ENCODE results near the gene SERP1. TPM values are rescaled to one million over a fixed set of nuclear protein-coding genes. Genes with fewer than 3 reads are reported as not detected.

The SERP1 gene
- total RNA-seq, 2 donors from 2014 or later, result 78.4 to 81.8 TPM

GRCh38 chr3:150543128-150543527, 3.2 kb downstream of the SERP1 start:
- peaks cover 16% of the 10 kb centered on the region for H3K36me3 Mint-ChIP-seq (ENCODE audit: low read depth)
- no peak overlapping the region for H3K27ac ChIP-seq (ENCODE audit: low read depth, low read length)
- no peaks in the 10 kb centered on the region for H3K9me3 ChIP-seq (ENCODE audit: control insufficient read depth, low read length)
- 89 to 90% methylated on average over 3 of the region's 3 CpGs for WGBS, 2 experiments (ENCODE audit: insufficient coverage in 1 of 2, insufficient read length in 1 of 2)
- no peak for DNase-seq
- H3K4me3 Mint-ChIP-seq, result no peak overlapping the region
- peaks cover 19% of the 10 kb centered on the region for H3K4me1 Mint-ChIP-seq
- H3K9me3 Mint-ChIP-seq, result no peaks in the 10 kb centered on the region
- no peaks in the 10 kb centered on the region for H3K27me3 Mint-ChIP-seq (ENCODE audit: insufficient read depth)
- peaks cover 38% of the 10 kb centered on the region for H3K36me3 ChIP-seq (ENCODE audit: control insufficient read depth, insufficient read depth, low read length)
- H3K4me1 ChIP-seq (ENCODE audit: control insufficient read depth, insufficient read depth, low read length), result no peaks in the 10 kb centered on the region
- H3K27ac Mint-ChIP-seq, result no peak overlapping the region
- no peak overlapping the region for H3K4me3 ChIP-seq (ENCODE audit: low read length)
- H3K9ac ChIP-seq (ENCODE audit: extremely low read depth, low read length, poor library complexity, severe bottlenecking), result no peak overlapping the region
- no peak for TF ChIP-seq CTCF (conservative IDR thresholded peaks at IDR 0.05)
- no peaks in the 10 kb centered on the region for H3K27me3 ChIP-seq (ENCODE audit: control insufficient read depth, insufficient read depth, low read length, poor library complexity, severe bottlenecking)

- no peaks in the 10 kb centered on the region for H3K4me1 ChIP-seq (ENCODE audit: control insufficient read depth, insufficient read depth, low read length)
- 83 to 97% methylated on average over 2 to 3 of the region's 3 CpGs for WGBS, 2 experiments (ENCODE audit: insufficient coverage in 1 of 2, insufficient read length in 1 of 2)
Observed at GRCh38 chr3:150540991-150541390, 5.3 kb downstream of the SERP1 start.

GRCh38 chr3:150540297-150540696, 6.0 kb downstream of the SERP1 start:
- Histone ChIP-seq H3K4me1 (ENCODE audit: control insufficient read depth, insufficient read depth, low read length) (no peaks in the 10 kb centered on the region), H3K9ac (ENCODE audit: extremely low read depth, low read length, poor library complexity, severe bottlenecking) (no peak overlapping the region), H3K9me3 (ENCODE audit: control insufficient read depth, low read length) (no peaks in the 10 kb centered on the region), H3K27ac (ENCODE audit: low read depth, low read length) (no peak overlapping the region), H3K36me3 (ENCODE audit: control insufficient read depth, insufficient read depth, low read length) (peaks cover 38% of the 10 kb centered on the region), H3K4me3 (ENCODE audit: low read length) (no peak overlapping the region), H3K27me3 (ENCODE audit: control insufficient read depth, insufficient read depth, low read length, poor library complexity, severe bottlenecking) (no peaks in the 10 kb centered on the region)
- H3K27me3 Mint-ChIP-seq (ENCODE audit: insufficient read depth), result no peaks in the 10 kb centered on the region
- peaks cover 9% of the 10 kb centered on the region for H3K4me1 Mint-ChIP-seq
- TF ChIP-seq CTCF (conservative IDR thresholded peaks at IDR 0.05), result no peak
- 98 to 100% methylated on average over 1 to 2 of the region's 2 CpGs for WGBS, 2 experiments (ENCODE audit: insufficient coverage in 1 of 2, insufficient read length in 1 of 2)
- peaks cover 16% of the 10 kb centered on the region for H3K36me3 Mint-ChIP-seq (ENCODE audit: low read depth)
- H3K4me3 Mint-ChIP-seq, result no peak overlapping the region
- no peak for DNase-seq
- no peak overlapping the region for H3K27ac Mint-ChIP-seq
- H3K9me3 Mint-ChIP-seq, result no peaks in the 10 kb centered on the region

More at GRCh38 chr3:150540991-150541390, 5.3 kb downstream of the SERP1 start:
- H3K9ac ChIP-seq (ENCODE audit: extremely low read depth, low read length, poor library complexity, severe bottlenecking), result no peak overlapping the region
- Mint-ChIP-seq H3K27me3 (ENCODE audit: insufficient read depth) (no peaks in the 10 kb centered on the region), H3K4me3 (no peak overlapping the region), H3K4me1 (peaks cover 10% of the 10 kb centered on the region), H3K27ac (no peak overlapping the region), H3K36me3 (ENCODE audit: low read depth) (peaks cover 16% of the 10 kb centered on the region), H3K9me3 (no peaks in the 10 kb centered on the region)
- TF ChIP-seq CTCF (conservative IDR thresholded peaks at IDR 0.05), result no peak
- no peaks in the 10 kb centered on the region for H3K9me3 ChIP-seq (ENCODE audit: control insufficient read depth, low read length)
- H3K27ac ChIP-seq (ENCODE audit: low read depth, low read length), result no peak overlapping the region
- no peak overlapping the region for H3K4me3 ChIP-seq (ENCODE audit: low read length)
- no peaks in the 10 kb centered on the region for H3K27me3 ChIP-seq (ENCODE audit: control insufficient read depth, insufficient read depth, low read length, poor library complexity, severe bottlenecking)
- DNase-seq, result no peak
- H3K36me3 ChIP-seq (ENCODE audit: control insufficient read depth, insufficient read depth, low read length), result peaks cover 38% of the 10 kb centered on the region

Data from endodermal cell (in vitro differentiated cells).